Skeletal muscle satellite cell (primary cell): ENCODE results near the gene TMEM92.

Source experiments
- H3K27me3 ChIP-seq: 2 replicates; pipeline ENCODE4 v1.7.0; 2013; ENCODE audit warnings: low read length; ENCODE audit not compliant: control insufficient read depth, insufficient read depth
- H3K36me3 ChIP-seq: 2 replicates; pipeline ENCODE4 v1.7.0; 2013; ENCODE audit warnings: mild to moderate bottlenecking, control low read depth, low read length; ENCODE audit not compliant: insufficient read depth
- H3K4me1 ChIP-seq: 2 replicates; pipeline ENCODE4 v1.7.0; 2013; ENCODE audit warnings: low read length; ENCODE audit not compliant: control insufficient read depth, insufficient read depth
- H3K4me2 ChIP-seq: 2 replicates; pipeline ENCODE4 v1.7.0; 2013; ENCODE audit warnings: mild to moderate bottlenecking, low read length
- H3K4me3 ChIP-seq: 2 replicates; pipeline ENCODE4 v1.7.0; 2013; ENCODE audit warnings: low read length
- H3K9ac ChIP-seq: 2 replicates; pipeline ENCODE4 v1.7.0; 2013; ENCODE audit warnings: mild to moderate bottlenecking, low read depth, low read length, moderate library complexity
- H3K9me3 ChIP-seq: replicated peaks from 2 replicates; pipeline ENCODE4 v1.7.0; 2013; ENCODE audit warnings: mild to moderate bottlenecking, control low read depth, low read length

The TMEM92 gene

DNA sequence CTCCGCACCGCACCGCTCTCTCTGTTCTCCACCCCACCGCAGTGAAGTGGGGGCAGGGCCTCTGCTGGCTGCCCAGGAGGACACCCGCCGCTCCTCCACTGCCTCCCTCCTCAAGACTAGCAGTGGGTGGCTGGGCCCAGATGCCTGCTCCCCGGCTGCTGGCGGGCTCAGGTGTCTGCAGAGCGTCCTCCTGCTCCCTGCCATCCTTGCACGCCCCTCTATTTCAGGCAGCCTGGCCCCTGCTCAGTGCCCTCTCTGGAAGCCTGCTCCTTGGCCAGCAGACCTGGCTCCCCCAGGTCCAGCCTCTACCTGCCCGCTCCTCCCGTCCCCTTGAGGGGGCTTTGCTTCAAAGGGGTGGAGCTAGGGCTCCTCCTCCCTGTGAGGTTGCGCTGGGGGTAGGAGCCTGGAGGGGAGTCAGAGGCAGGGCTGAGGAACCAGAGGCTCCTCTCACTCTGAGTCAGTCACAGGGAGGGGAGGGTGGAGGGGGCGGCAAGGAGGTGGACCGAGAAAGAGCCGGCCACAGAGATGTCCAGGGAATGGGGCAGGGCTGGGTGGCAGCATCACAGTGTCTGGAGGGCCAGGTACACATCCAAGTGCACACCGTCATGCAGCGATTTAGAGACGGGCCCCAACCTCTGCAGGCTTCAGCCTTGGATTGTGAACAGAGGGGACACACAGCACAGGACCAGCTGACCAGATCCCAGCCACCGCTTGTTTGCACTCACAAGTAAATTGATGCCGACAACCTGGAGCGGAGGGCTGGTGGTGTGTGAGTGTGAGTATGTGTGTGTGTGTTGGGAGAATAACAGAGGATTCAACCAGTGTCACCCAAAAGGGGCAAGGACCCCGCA lies 9.8 kb upstream of the TMEM92 start:
- peaks cover 46% of the 10 kb centered on the region for H3K4me1 ChIP-seq
- H3K9ac ChIP-seq: no peak overlapping the region
- no peaks in the 10 kb centered on the region for H3K9me3 ChIP-seq
- H3K27me3 ChIP-seq: no peaks in the 10 kb centered on the region
- no peak overlapping the region for H3K4me2 ChIP-seq
- no peaks in the 10 kb centered on the region for H3K36me3 ChIP-seq
- H3K4me3 ChIP-seq: no peak overlapping the region

DNA sequence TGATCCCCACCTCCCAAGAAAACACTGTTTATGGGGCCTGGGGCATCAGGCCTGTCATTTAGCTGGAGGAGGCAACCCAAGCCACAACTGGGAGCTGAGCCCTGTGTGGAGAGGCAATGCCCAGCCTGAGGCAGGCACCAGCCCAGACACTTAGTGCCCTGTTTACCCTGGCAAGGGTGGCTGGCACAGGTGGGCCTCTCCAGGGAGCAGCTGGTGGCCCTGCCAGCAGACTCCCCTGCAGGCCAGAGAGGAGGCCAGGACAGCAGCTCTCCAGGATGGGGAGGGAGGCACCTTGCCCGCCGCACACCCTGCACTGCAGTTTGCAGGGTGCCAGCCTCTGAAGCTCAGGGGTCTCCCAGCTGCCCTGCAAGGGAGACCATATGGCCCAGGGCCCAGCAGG lies 9.1 kb upstream of the TMEM92 start:
- H3K4me1 ChIP-seq: peaks cover 52% of the 10 kb centered on the region
- no peaks in the 10 kb centered on the region for H3K9me3 ChIP-seq

DNA sequence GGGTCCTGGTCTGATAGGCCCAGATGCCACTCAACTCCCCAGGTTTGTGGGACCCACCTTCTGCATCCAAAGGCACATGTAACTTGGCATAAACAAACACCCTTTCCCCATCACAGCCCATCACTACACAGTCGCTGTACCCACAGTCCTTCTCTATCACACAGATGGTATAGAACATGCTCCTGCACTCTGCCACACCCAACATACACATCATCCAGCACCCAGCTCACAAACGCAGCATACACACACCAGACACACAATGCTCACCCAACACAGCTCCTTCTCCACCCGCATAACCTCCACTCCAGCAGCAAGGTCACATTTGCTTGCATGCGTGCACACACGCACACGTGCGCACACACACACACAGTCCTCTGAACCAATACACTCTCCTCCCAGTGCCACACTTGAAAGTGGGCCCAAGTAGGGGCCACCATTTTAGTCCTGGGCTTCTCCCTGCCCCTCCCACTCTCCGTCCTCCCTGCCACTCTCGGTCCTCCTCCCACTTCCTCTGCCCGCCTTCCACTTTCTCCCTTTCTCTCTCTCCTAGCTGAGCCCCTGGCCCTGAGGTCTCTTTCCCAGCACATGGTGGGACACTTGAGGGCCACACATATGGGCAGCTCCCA lies 8.5 kb upstream of the TMEM92 start:
- peak overlapping the region; percentile 55 for H3K4me3 ChIP-seq
- no peaks in the 10 kb centered on the region for H3K36me3 ChIP-seq
- no peaks in the 10 kb centered on the region for H3K27me3 ChIP-seq
- H3K9ac ChIP-seq: no peak overlapping the region
- H3K4me1 ChIP-seq: peaks cover 58% of the 10 kb centered on the region
- no peaks in the 10 kb centered on the region for H3K9me3 ChIP-seq
- peak overlapping the region; percentile 78 for H3K4me2 ChIP-seq

More for the DNA sequence above, 9.1 kb upstream of the TMEM92 start:
- no peaks in the 10 kb centered on the region for H3K27me3 ChIP-seq
- no peaks in the 10 kb centered on the region for H3K36me3 ChIP-seq
- no peak overlapping the region for H3K4me3 ChIP-seq
- H3K4me2 ChIP-seq: no peak overlapping the region
- no peak overlapping the region for H3K9ac ChIP-seq

DNA sequence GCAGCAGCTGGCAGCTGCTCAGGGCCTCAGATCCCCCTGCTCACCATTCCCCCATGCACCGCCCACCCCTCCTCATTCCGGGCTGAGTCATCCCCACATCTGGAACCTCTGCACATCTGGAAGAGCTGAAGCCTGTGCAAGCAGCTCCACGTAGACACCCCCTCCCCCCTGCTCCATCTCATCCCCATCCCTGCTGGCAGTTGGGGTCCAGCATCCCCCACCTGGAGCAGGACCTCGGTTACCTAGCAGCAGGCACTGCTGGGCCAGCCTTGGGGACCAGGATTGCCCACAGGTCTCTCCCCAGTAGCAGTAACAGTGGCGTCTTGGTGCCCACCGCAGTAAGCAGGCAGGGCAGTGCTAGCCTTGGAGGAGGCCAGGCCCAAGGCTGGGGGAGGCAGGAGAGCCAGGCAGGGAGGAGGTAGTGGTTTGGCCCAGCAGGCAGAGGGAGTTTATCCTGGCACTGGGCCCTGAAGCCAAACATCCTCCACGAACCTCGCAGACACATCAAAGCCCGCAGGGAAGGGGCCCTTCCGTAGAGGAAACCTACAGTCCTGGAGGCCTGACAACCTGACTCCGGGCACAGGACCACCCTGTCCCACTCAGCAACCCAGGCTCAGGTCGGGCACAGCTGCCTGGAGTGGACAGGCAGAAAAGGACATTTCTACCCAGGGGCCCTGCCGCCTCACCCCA lies 7.7 kb upstream of the TMEM92 start:
- peak overlapping the region; percentile 55 for H3K4me3 ChIP-seq

GRCh38 chr17:50267074-50267841 lies 7.0 kb upstream of the TMEM92 start:
- no peaks in the 10 kb centered on the region for H3K27me3 ChIP-seq
- peak overlapping the region; percentile 48 for H3K9ac ChIP-seq
- peak overlapping the region; percentile 55 for H3K4me3 ChIP-seq
- H3K9me3 ChIP-seq: no peaks in the 10 kb centered on the region
- peaks cover 64% of the 10 kb centered on the region for H3K4me1 ChIP-seq
- peak overlapping the region; percentile 78 for H3K4me2 ChIP-seq
- H3K36me3 ChIP-seq: no peaks in the 10 kb centered on the region

More for the DNA sequence above, 7.7 kb upstream of the TMEM92 start:
- Histone ChIP-seq H3K36me3 (no peaks in the 10 kb centered on the region), H3K9ac (peak overlapping the region; percentile 48), H3K4me2 (peak overlapping the region; percentile 78), H3K4me1 (peaks cover 61% of the 10 kb centered on the region), H3K9me3 (no peaks in the 10 kb centered on the region), H3K27me3 (no peaks in the 10 kb centered on the region)

- no peaks in the 10 kb centered on the region for H3K27me3 ChIP-seq
- peak overlapping the region; percentile 34 for H3K9ac ChIP-seq
- H3K9me3 ChIP-seq: no peaks in the 10 kb centered on the region
- no peak overlapping the region for H3K4me2 ChIP-seq
- no peak overlapping the region for H3K4me3 ChIP-seq
- no peaks in the 10 kb centered on the region for H3K36me3 ChIP-seq
- H3K4me1 ChIP-seq: peaks cover 71% of the 10 kb centered on the region
Measured at GRCh38 chr17:50268026-50268425, 6.2 kb upstream of the TMEM92 start.

DNA sequence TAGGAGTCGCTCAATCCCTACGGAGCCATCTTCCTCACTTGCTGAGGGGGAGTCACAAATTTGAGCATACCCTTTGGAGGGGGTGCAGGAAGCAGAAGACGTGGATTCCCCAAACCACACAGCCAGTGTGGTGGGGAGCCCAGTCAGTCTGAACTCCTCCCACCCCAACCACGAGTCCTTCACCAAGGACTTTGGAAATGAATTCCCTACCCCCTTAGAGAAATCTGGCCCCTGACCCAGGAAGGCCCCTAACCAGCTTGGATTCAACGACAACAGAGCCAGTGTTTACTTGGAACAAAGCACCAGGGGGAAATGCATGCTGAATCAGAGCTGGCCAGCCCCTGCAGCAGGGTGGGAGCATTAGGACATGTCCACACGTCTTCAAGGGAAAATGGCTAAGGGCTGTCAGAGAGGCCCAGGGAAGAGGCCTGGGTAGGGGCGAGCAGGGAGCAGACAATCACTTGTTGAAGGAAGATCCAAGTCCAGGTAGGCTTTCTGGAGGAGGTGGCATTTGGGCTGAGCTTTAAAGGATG lies 5.5 kb upstream of the TMEM92 start:
- H3K27me3 ChIP-seq: no peaks in the 10 kb centered on the region
- no peaks in the 10 kb centered on the region for H3K9me3 ChIP-seq
- H3K36me3 ChIP-seq: no peaks in the 10 kb centered on the region
- H3K4me2 ChIP-seq: no peak overlapping the region
- no peak overlapping the region for H3K9ac ChIP-seq
- H3K4me1 ChIP-seq: peaks cover 77% of the 10 kb centered on the region
- no peak overlapping the region for H3K4me3 ChIP-seq

- Histone ChIP-seq H3K9me3 (no peaks in the 10 kb centered on the region), H3K36me3 (no peaks in the 10 kb centered on the region), H3K4me3 (no peak overlapping the region), H3K9ac (no peak overlapping the region), H3K27me3 (no peaks in the 10 kb centered on the region), H3K4me2 (peak overlapping the region; percentile 12), H3K4me1 (peaks cover 74% of the 10 kb centered on the region)
Measured at GRCh38 chr17:50269477-50270434, 4.5 kb upstream of the TMEM92 start.

DNA sequence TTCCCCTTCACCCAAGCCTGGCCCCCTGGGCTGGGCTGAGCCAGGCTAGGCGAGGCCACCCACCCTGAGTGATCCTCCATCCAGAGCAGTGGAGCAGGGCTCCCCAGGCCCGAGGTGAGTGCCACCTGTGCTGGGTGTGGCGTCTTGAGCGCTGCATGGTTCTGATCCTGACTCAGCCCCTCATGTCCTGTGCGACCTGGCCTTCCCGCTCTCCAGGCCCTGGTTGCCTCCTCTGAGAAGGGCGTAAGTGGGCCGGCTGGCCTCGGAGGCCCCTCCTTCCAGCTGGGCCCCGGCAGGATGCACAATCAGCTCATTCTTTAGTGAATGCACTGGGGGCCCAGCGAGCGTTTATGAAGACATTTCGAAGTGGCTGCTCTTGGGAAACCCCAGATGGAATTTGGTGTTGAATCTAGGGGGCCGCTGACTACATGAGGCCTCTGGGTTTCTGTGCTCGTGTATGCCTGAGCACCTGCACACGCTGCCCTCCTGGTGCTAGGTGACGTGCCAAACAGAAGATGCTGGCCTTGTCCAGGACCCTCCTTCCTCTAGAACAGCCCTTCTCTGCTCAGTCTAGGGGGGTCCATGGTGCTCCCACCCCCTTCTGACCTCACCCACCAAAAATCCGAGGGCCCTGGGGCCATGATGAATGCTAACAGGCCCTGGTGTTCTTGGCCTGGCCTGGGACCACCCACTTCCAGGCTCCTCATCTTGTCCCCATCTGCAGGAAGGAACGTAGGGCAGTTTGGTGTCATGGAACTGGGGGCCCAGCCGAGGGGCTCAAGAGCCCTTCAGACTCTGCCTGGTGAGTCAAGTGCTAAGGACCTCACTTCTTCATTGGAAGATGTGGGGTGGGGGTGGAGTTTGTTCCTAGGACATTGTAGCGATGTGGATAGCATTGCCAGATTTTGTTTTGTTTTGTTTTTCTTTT lies 3.6 kb upstream of the TMEM92 start:
- no peak overlapping the region for H3K4me3 ChIP-seq
- no peaks in the 10 kb centered on the region for H3K36me3 ChIP-seq
- no peak overlapping the region for H3K4me2 ChIP-seq
- H3K27me3 ChIP-seq: no peaks in the 10 kb centered on the region
- no peaks in the 10 kb centered on the region for H3K9me3 ChIP-seq
- H3K4me1 ChIP-seq: peaks cover 65% of the 10 kb centered on the region
- H3K9ac ChIP-seq: no peak overlapping the region
